ES-I3 (cell line): ENCODE measurements around the gene DENND4B.
"Not testable (repeated sequence)": the region's sequence is repeated elsewhere in the genome, so short reads cannot be mapped to it uniquely, and the experiment has no call there.

Experiments used
- H3K36me3 ChIP-seq: 2 replicates; pipeline ENCODE4 v1.6.1; 2013; ENCODE audit warnings: mild to moderate bottlenecking, low read length, control low read depth, moderate library complexity; ENCODE audit not compliant: insufficient read depth
- H3K4me1 ChIP-seq: 2 replicates; pipeline ENCODE4 v1.6.1; 2013; ENCODE audit warnings: mild to moderate bottlenecking, control low read depth, low read length; ENCODE audit not compliant: insufficient read depth
- H3K9ac ChIP-seq: 2 replicates; pipeline ENCODE4 v1.6.1; 2013; ENCODE audit warnings: low read depth, mild to moderate bottlenecking, low read length, moderate library complexity
- H3K9me3 ChIP-seq: 2 replicates; pipeline ENCODE4 v1.6.1; 2013; ENCODE audit warnings: mild to moderate bottlenecking, low read length, moderate library complexity; ENCODE audit not compliant: control insufficient read depth, insufficient read depth

Gene DENND4B

DNA sequence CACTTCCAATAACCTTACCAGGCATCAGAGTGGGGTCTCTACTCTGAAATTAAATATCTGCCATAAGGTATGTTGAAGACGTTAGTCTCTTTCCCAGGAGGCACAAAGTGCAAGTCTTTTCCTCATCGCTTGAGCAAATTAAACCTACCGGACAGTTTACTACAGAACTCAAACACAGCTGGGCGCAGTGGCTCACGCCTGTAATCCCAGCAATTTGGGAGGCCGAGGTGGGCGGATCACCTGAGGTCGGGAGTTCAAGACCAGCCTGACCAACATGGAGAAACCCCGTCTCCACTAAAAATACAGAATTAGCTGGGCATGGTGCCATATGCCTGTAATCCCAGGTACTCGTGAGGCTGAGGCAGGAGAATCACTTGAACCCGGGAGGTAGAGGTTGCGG lies 32.6 kb upstream of the DENND4B start:
- H3K9ac ChIP-seq, H3K4me1 ChIP-seq, H3K9me3 ChIP-seq, H3K36me3 ChIP-seq: not testable (repeated sequence)

DNA sequence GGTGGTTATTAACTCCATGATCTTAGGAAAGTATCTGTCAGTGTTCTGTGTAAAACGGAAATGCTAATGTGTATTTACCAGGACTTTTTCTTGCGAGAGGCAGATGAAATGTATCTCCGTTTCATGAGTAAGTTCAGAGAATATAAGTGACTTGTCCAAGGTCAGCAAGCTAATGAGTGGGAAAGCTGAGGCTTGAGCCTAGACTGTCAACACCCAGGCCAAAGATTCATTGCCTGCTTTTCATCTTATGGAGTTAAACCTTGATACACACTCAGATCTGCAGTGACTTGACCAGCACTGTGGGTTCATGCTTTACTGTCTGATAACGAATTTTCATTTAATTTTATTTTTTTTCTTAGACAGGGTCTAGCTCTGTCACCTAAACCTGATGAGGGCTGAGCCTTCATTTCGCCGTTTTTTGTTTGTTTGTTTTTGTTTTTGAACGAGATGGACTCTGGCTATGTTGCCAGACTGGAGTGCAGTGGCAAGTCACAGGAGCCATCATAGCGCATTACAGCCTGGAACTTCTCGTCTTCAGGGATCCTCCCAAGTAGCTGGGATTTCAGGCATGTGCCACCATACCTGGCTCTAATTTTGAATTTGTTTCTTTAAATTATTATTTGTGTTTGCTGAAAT lies 31.9 kb upstream of the DENND4B start:
- no peaks in the 10 kb centered on the region for H3K9me3 ChIP-seq
- H3K36me3 ChIP-seq, result peaks cover 7% of the 10 kb centered on the region

DNA sequence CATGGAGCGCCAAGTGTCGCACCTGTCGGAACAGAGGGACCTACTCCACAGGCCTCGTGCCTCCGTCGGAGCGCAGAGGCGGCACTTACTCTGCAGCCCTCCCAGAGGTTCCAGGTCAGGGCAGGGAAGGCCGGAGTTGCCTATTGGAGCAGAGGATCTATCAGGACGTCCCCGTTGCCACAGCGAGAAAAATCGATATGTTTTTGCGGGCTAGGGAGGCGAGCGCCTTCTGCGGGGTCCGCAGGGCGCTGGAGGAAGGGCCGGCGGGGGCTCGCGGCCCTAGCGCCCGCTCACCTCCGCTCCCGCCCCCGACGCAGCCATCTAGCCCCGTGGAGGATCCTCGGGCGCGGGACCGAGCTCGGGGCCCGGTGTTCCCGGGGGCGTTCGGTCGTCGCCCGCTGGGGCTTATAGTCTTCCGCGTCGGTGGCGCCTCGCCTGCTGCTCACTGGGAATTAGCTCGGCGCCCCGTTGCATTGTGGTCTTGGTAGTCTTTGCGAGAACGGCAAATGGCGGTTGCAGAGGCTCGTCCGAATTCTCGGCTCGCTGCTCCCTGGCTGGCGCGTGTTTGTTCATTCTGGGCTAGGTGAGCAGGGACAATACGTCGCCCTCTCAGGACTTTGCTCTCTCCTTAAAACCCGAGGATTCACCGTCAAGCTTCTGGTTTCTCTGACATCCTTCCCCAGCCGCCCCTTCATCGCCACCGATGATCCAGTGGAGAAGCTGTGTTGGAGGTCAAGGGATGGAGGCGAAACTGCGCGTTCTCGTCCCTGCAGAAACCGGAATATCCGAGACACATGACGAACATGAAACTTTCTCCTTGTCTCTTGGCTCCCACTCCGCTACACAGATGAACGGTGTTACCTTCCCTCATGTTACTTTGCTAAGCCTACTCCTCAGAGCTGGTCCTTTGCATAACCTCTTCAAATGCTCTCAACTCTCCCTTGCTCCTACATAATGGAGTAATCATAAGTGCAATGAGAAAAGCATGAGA lies 31.0 kb upstream of the DENND4B start, which contains the start of gene JTB:
TSS of gene JTB (minus strand) at position 425 of the 991 bp plus-strand sequence. CDS start at position 3, 422 bp downstream.
- H3K4me1 ChIP-seq, result no peaks in the 10 kb centered on the region

More for the DNA sequence above, 31.9 kb upstream of the DENND4B start:
- Histone ChIP-seq H3K9ac (peak overlapping the region; percentile 78; the same call in 1 of the 2 replicates), H3K4me1 (no peaks in the 10 kb centered on the region)

DNA sequence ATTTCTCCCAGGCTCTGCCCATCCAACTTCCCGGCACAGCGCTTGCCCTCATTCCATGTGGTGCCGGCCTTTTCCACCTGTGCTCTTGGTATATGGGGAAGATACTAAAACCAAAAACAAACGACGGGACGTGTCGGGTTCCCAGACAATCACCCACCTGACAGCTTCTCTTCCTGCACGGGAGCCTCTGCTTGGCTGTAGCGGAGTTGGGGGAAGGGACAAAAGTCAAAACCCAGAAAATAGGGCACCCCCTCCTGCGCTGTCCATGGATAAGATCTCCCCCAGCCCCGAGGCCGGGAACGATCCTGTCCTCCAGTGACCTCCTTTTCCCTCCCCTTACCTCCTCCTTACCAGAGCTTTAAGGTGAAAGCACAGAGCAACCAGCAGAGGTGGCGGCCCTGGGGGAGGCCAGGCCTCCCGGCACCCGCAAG lies 30.3 kb upstream of the DENND4B start:
- no peaks in the 10 kb centered on the region for H3K9me3 ChIP-seq
- H3K4me1 ChIP-seq, result no peaks in the 10 kb centered on the region
- H3K9ac ChIP-seq, result peak overlapping the region; percentile 78
- peaks cover 6% of the 10 kb centered on the region; the same call in 1 of the 2 replicates for H3K36me3 ChIP-seq

More for the DNA sequence above, 31.0 kb upstream of the DENND4B start, which contains the start of gene JTB:
- Histone ChIP-seq H3K9ac (peak within 1 kb of the TSS; percentile 78), H3K36me3 (peaks cover 9% of the 10 kb centered on the region), H3K9me3 (no peaks in the 10 kb centered on the region)

DNA sequence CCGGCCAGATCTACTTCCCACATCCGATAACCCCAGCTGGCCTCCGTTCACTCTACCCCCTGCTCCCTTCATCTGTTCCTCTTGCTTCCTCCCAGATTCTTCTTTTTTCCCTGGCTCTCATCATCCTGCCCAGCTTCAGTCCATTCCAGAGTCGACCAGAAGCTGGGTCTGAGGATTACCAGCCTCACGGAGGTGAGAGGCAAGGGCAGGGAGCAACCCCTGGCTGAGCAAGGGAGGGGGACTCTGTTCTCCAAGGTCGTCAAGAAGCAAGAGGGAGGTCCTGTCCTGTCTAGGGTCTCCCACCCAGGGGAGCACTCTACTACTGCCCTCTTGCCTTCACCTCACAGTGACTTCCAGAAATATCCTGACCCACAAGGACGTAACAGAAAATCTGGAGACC lies 27.0 kb upstream of the DENND4B start:
- no peaks in the 10 kb centered on the region for H3K9me3 ChIP-seq
- no peak overlapping the region for H3K9ac ChIP-seq
- peaks cover 2% of the 10 kb centered on the region; the same call in 1 of the 2 replicates for H3K4me1 ChIP-seq
- 0 out of 2 replicates have a peak, but pooled peaks cover 2% of the 10 kb centered on the region for H3K36me3 ChIP-seq

DNA sequence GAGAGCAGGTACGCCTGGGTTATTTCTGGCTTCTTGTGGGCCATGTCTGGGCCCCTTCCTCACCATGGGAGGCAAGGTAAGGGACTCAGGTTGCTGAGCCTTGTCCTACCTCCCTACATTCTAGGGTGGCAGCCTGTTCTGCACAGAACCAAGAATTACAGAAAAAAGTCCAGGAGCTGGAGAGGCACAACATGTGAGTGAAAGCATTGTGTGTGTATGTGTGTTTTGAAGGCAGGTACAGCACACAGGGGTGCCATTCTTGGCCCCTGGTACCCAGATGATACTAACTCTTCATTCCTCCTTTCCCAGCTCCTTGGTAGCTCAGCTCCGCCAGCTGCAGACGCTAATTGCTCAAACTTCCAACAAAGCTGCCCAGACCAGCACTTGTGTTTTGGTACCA lies 26.6 kb upstream of the DENND4B start:
- H3K4me1 ChIP-seq, result peaks cover 4% of the 10 kb centered on the region; the same call in 1 of the 2 replicates
- H3K9ac ChIP-seq, result no peak overlapping the region
- 0 out of 2 replicates have a peak, but pooled peaks cover 2% of the 10 kb centered on the region for H3K36me3 ChIP-seq
- H3K9me3 ChIP-seq, result no peaks in the 10 kb centered on the region

DNA sequence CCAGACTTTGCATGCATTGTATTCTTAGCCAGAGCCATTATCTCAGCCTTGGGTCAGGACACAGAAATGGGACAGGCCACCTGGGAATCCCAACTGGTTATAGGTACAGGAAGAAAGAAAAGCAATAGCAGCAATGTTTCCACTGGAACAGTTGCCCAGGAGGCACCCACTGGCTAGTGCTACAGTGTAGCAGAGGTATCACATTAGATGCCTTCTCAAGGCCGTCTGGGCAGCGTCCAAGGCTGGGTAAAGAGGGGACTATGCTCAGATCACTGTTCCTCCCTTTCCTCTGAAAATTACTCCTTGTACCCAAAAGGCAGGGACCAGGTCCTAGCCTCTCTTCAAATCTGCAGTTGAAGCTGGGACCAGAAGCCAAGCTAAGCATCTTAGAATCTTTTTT lies 23.8 kb upstream of the DENND4B start:
- peaks cover 8% of the 10 kb centered on the region; the same call in 1 of the 2 replicates for H3K4me1 ChIP-seq
- no peaks in the 10 kb centered on the region for H3K9me3 ChIP-seq
- 0 out of 2 replicates have a peak, but pooled peaks cover 2% of the 10 kb centered on the region for H3K36me3 ChIP-seq

DNA sequence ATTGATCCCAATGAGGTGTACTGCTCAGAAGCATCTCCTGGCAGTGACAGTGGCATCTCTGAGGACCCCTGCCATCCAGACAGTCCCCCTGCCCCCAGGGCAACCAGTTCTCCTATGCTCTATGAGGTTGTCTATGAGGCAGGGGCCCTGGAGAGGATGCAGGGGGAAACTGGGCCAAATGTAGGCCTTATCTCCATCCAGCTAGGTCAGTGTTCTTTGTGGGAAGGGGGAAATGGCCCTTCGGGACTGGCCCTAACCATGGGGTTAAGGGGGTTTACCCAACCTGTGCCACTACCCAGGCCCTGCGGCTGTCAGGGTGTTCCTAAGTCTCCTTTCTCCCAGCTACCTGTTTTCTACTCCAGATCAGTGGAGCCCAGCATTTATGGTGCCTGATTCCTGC lies 22.5 kb upstream of the DENND4B start:
- Histone ChIP-seq H3K4me1 (peaks cover 8% of the 10 kb centered on the region; the same call in 1 of the 2 replicates), H3K9ac (peak overlapping the region; percentile 71), H3K36me3 (0 out of 2 replicates have a peak, but pooled peaks cover 2% of the 10 kb centered on the region), H3K9me3 (no peaks in the 10 kb centered on the region)

More for the DNA sequence above, 23.8 kb upstream of the DENND4B start:
- no peak overlapping the region for H3K9ac ChIP-seq

DNA sequence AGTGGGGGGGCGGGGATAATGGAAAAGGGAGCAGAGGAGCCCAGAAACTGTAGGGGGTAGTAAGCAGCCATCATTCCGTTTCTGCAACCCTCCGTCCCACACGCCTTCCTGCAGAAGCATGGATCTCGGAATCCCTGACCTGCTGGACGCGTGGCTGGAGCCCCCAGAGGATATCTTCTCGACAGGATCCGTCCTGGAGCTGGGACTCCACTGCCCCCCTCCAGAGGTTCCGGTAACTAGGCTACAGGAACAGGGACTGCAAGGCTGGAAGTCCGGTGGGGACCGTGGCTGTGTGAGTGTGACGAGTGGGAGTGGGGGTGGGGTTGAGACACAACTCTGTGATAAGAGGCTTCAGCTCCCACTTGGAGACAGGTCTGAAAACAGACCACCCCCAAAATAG lies 21.9 kb upstream of the DENND4B start:
- Histone ChIP-seq H3K9me3 (no peaks in the 10 kb centered on the region), H3K36me3 (0 out of 2 replicates have a peak, but pooled peaks cover 2% of the 10 kb centered on the region), H3K4me1 (peaks cover 8% of the 10 kb centered on the region; the same call in 1 of the 2 replicates), H3K9ac (peak overlapping the region; percentile 71)

DNA sequence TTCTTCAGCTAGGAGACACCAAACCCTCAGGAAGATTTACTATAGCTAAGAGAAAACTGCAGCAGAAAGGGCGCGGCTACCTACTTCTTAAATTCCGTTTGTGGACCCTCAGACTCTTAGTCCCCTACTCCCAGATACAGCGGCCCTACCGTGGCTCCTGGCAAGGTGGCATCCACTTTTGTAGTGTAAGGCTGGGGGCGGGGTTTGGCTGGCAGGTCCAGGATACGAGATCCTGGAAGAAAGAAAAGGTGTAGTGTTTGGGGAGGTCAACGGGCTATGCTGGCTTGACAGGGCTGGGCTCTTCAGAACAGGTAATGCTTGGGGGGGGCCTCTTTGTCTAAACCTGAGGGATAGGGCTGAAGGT lies 21.5 kb upstream of the DENND4B start:
- Histone ChIP-seq H3K9ac (peak overlapping the region; percentile 71), H3K9me3 (no peaks in the 10 kb centered on the region), H3K36me3 (0 out of 2 replicates have a peak, but pooled peaks cover 2% of the 10 kb centered on the region), H3K4me1 (peaks cover 8% of the 10 kb centered on the region; the same call in 1 of the 2 replicates)

DNA sequence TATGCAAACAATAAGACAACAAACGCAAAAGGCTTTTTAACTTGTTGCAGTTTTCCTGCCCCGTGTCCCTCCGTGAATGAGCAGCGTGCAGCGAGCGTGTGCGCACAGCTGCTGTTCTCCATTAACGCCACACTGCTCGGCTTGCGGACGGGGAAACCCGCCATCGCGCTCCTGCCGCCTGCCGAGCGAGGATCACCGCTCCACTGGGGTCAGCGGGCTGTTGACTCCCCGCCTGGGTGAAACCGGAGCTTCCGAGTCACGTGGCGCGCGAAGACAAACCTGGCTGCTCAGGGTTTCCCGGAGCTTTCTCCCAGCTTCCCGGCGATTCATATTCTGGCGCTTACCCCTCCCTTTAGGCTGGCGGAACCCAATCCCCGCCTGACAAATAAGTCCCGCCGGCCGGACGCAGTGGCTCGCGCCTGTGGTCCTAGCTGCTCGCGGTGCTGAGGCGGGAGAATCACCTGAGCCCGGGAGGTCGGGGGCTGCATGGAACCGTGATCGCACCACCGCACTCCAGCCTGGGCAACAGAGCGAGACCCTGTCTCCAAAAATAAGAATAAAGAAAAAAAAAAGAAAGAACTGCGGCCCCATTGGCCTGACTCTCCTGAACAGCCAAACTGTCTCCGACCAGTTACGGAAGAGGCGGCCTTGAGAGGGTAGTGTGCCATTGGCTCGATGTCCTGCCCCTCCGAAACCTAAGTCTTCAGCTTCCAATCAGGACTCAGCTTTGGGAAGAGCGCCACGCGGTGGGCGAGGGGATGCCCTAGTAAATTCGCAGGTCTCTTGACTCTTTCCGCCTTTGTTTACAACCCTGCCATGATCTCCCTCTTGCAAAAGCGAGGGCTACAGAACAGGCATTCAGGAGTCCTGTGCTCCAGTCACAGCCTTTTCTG lies 20.8 kb upstream of the DENND4B start, which contains the start of gene CREB3L4:
TSS of gene CREB3L4 (plus strand) at position 796 of the 893 bp plus-strand sequence. CDS start 624 bp downstream, outside the sequence.
- Histone ChIP-seq H3K4me1 (peaks cover 8% of the 10 kb centered on the region; the same call in 1 of the 2 replicates), H3K36me3 (no peaks in the 10 kb centered on the region), H3K9ac (peak within 1 kb of the TSS; percentile 71), H3K9me3 (no peaks in the 10 kb centered on the region)

DNA sequence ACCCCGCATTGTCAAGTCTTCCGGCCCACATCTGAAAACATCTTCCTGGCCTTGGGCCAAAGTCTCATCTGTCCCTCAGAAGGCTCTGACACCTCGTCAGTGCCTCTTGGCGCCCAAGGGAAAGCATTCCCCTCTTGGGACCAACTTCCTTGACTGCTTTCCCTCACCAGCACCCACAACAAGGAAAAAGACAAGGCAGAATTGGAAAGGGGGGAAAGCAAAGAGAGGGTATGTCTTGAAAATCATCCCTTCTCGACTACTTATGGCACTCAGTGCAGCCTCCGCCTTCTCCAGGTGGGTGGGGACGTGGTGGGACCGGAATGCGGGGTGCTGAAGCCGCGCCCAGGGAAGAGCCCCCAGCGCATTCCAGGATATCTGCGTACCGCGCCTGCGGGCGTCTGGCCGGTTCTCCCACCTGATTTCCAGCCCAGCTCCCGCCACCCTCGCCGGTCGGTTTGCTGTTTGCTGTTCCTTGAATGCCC lies 17.4 kb upstream of the DENND4B start:
- peaks cover 11% of the 10 kb centered on the region; the same call in 1 of the 2 replicates for H3K36me3 ChIP-seq
- H3K4me1 ChIP-seq, result peaks cover 18% of the 10 kb centered on the region
- no peaks in the 10 kb centered on the region for H3K9me3 ChIP-seq
- H3K9ac ChIP-seq, result peak overlapping the region; percentile 81
